Immature natural killer cell (primary cell): Measurements from ENCODE around the gene SCNN1A. TPM values are rescaled to one million over a fixed set of nuclear protein-coding genes. Genes with fewer than 3 reads are reported as not detected.
A peak's percentile ranks its signal among the peaks of the same experiment; 100 is the strongest.

Experiments used
- DNase-seq, 3 donors: peaks; one replicate each; pipeline ENCODE4 v3.0.0; 2022; ENCODE audit warnings: mixed read lengths in 1 of 3
- H3K27ac Mint-ChIP-seq, 6 donors: one replicate each; pipeline ENCODE4 v1.8.0; 2020; ENCODE audit warnings: mixed read lengths in 6 of 6, mild to moderate bottlenecking in 5 of 6, inconsistent platforms in 4 of 6, moderate library complexity in 3 of 6
- H3K27me3 Mint-ChIP-seq, 3 donors: one replicate each; pipeline ENCODE4 v1.8.0; 2020 to 2021; ENCODE audit warnings: low read depth in 3 of 3, mild to moderate bottlenecking in 3 of 3, mixed read lengths in 3 of 3, moderate library complexity in 3 of 3, inconsistent platforms in 1 of 3
- H3K36me3 Mint-ChIP-seq, 3 donors: one replicate each; pipeline ENCODE4 v1.8.0; 2020; ENCODE audit warnings: mixed read lengths in 3 of 3, inconsistent platforms in 2 of 3, mild to moderate bottlenecking in 2 of 3
- H3K4me1 Mint-ChIP-seq, 2 donors: one replicate each; pipeline ENCODE4 v1.8.0; 2020; ENCODE audit warnings: inconsistent platforms in 2 of 2, mild to moderate bottlenecking in 2 of 2, mixed read lengths in 2 of 2, moderate library complexity in 1 of 2
- H3K4me3 Mint-ChIP-seq, 5 donors: one replicate each; pipeline ENCODE4 v1.8.0; 2020; ENCODE audit warnings: mild to moderate bottlenecking in 5 of 5, mixed read lengths in 5 of 5, inconsistent platforms in 3 of 5, moderate library complexity in 3 of 5
- H3K9me3 Mint-ChIP-seq, 6 donors: one replicate each; pipeline ENCODE4 v1.8.0; 2020; ENCODE audit warnings: mild to moderate bottlenecking in 6 of 6, mixed read lengths in 6 of 6, inconsistent platforms in 4 of 6, moderate library complexity in 3 of 6
- polyA plus RNA-seq, 3 donors: library from polyadenylated mRNA; unstranded; fragments of 300-500 nt; fragmentation: Illumina TruSeq; gene quantifications; one replicate each; pipeline ENCODE4 v1.2.3, GENCODE V29; 2021

The SCNN1A gene
- polyA plus RNA-seq = under 1 TPM in 2 of 3 donors, not detected in 1; 0.10 to 0.64 TPM

DNA sequence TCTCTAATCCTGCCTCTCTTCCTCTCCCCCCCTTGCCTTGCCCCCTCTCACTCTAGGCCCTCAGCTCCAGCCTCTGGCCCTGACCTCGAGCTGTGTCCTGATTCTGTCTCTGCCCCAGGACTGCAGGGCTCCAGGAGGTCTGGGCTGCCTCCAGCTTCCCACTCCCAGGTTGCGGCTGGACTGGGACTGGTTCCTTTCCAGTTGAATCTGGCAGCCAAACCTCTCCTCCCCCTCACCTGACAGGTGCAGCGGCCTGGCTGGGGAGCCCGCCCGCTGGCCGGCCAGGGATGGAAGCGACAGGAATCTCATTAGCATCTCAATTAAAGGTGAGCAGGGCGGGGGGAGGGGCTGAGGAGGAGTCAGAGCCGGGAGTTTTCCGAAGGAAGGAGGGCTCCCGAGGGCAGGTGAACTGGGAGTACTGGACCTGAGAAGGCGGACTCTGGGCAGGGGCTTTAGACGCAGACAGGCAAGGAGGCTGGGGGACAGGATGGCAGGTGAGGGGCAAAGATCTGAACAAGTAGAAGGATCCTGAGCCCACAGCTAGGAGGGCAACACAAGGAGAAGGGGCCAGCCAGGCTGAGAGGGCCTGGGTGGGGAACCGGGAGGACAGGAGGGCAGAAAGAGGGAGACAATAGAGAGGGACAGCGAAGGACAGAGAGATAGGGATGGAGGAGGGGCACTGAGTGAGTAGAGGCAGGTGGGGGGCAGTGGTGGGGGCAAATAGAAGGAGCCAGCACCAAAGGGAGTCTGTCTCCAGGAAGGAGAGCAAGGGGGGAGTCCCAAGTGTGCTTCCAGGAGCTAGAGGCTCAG, at the start of gene SCNN1A:
SCNN1A (minus strand) TSS at position 295 of the 810 bp plus-strand sequence. CDS start 780 bp downstream, outside the sequence.
- no peak for DNase-seq
- H3K27me3 Mint-ChIP-seq = peaks cover 0 to 4% (median 0%) of the 10 kb centered on the region in 3 donors
- H3K4me3 Mint-ChIP-seq = peak within 1 kb of the TSS in 4 of 5 donors; percentile 38 to 71 (median 56)
- no peaks in the 10 kb centered on the region for H3K36me3 Mint-ChIP-seq
- H3K4me1 Mint-ChIP-seq = peaks cover 23 to 40% of the 10 kb centered on the region in 2 donors
- H3K27ac Mint-ChIP-seq = peak within 1 kb of the TSS; percentile 17 to 85 (median 40)
- no peaks in the 10 kb centered on the region for H3K9me3 Mint-ChIP-seq

DNA sequence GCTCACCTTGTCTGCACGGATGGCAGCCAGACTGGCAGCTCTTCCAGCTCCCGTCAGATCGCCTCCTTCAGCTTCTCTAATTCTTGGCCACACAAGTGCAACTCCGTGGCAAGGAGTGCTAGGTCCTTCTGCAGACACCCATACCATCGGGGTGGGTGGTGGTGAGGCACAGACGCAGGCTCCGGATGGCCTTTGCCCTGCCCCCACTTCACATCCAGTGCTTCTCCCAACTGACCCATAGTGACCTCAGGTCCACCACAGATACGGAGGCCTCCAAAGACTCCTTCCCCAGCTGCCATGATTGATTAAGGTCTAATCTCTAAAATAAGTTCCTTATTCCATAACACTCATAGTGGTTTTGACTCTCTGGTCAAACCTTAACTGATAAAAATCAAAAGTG, 49.5 kb upstream of the SCNN1A start:
- Mint-ChIP-seq H3K36me3 (no peaks in the 10 kb centered on the region), H3K4me3 (no peak overlapping the region), H3K27me3 (peaks cover 2 to 5% (median 3%) of the 10 kb centered on the region in 3 donors), H3K9me3 (no peaks in the 10 kb centered on the region), H3K27ac (no peak overlapping the region), H3K4me1 (peaks cover 23 to 24% of the 10 kb centered on the region in 2 donors)
- no peak for DNase-seq

DNA sequence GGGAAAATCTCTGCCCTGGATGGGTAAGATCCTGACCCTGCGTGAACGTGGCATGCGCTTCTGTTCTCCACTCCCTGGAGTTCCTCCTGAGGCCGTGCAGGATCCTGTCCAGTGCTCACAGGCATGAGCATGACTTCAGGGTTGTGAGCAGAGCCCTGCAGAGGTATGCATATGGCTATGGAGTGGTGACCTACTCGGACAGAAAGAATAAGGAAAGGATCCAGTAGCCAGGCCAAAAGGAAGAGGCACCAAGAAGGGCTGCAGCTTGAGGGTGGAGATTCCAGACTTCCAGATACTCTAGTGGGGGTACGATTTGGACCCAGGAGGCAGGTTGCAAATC, 48.6 kb upstream of the SCNN1A start:
- H3K27me3 Mint-ChIP-seq = peaks cover 2 to 5% (median 3%) of the 10 kb centered on the region in 3 donors
- H3K4me3 Mint-ChIP-seq = no peak overlapping the region

DNA sequence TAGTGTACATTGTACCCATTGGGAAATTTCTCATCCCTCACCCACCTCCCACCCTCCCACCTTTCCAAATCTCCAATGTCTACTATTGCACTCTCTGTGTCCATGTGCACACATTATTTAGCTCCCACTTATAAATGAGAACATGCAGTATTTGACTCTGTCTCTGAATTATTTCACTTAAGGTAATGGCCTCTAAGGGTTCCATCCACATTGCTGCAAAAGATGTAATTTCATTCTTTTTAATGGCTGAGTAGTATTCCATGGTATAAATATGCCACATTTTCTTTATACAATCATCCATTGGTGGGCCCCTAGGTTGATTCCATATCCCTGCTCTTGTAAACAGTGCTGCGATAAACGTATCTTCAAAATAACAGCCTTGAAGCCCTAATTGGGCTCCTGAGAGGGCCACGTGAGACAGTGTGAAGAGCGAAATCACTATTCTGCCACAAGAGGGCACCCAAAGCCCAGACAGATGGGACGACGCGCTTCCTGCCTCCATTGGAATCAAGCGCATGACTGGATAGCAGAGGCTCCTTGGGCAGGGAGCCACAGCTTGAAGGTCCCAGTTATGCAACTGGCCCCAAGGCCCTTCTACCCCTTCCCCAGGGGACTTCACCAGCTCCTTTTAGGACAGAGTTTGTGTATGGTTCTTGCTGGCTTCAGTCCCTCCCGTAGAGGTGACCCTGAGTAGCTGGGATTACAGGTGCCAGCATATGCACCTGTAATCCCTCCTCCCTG, 48.1 kb upstream of the SCNN1A start:
- peak overlapping the region in 5 of 6 donors; percentile 18 to 65 (median 41) for H3K27ac Mint-ChIP-seq
- DNase-seq = peak; percentile 79 to 85 (median 83)
- H3K27me3 Mint-ChIP-seq = peaks cover 2 to 5% (median 3%) of the 10 kb centered on the region in 3 donors
- peak overlapping the region in 2 of 5 donors; percentile 9 to 51 for H3K4me3 Mint-ChIP-seq
- H3K4me1 Mint-ChIP-seq = peaks cover 23 to 24% of the 10 kb centered on the region in 2 donors
- H3K36me3 Mint-ChIP-seq = no peaks in the 10 kb centered on the region
- H3K9me3 Mint-ChIP-seq = no peaks in the 10 kb centered on the region

More for the DNA sequence above, 48.6 kb upstream of the SCNN1A start:
- Mint-ChIP-seq H3K4me1 (peaks cover 23 to 24% of the 10 kb centered on the region in 2 donors), H3K27ac (peak overlapping the region in 2 of 6 donors; percentile 32 to 53), H3K9me3 (no peaks in the 10 kb centered on the region), H3K36me3 (no peaks in the 10 kb centered on the region)
- no peak for DNase-seq

DNA sequence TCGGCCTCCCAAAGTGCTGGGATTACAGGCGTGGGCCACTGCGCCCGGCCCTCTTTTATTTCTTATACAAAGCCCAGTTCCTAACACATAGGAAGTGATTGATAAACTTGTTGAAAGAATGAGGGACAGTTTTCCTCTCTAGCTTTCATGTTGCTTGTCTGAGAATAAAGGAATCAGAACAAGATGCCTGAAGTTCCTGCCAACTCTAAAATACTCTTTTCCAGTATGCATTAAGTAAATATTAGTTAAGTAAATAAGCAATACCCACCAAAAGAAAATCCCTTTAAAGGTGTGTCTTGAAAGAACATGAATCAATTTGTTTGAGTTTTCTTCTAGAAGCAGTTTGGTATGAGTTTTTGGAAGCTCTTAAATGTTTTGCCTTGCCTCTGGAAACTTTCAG, 45.0 kb upstream of the SCNN1A start:
- Mint-ChIP-seq H3K27ac (no peak overlapping the region), H3K36me3 (no peaks in the 10 kb centered on the region), H3K9me3 (no peaks in the 10 kb centered on the region), H3K4me1 (peaks cover 9 to 10% of the 10 kb centered on the region in 2 donors), H3K27me3 (peaks cover 0 to 8% (median 5%) of the 10 kb centered on the region in 3 donors), H3K4me3 (no peak overlapping the region)
- no peak for DNase-seq

DNA sequence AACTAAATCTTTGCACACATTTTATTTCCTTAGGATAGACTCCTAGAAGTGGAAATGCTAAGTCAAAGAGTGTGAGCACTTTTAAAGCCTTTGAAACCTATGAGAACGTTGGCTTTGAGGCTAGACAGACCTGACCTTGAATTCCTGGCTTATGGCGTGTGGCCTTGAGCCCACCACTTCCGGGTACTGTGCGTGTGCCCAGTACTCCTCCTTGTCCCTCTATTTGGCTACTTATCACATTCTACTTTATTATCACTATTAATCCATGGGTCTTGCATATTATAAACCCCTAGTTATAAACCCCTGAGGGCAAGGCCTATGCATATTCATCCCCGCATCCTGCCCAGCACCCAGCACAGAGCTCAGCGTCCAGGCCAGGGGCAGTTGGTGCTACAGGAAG, 43.4 kb upstream of the SCNN1A start:
- H3K36me3 Mint-ChIP-seq = no peaks in the 10 kb centered on the region
- H3K4me1 Mint-ChIP-seq = peaks cover 7 to 10% of the 10 kb centered on the region in 2 donors
- H3K27me3 Mint-ChIP-seq = peaks cover 0 to 8% (median 5%) of the 10 kb centered on the region in 3 donors
- peak overlapping the region in 2 of 6 donors; percentile 9 to 19 for H3K27ac Mint-ChIP-seq
- no peaks in the 10 kb centered on the region for H3K9me3 Mint-ChIP-seq
- DNase-seq = no peak
- no peak overlapping the region for H3K4me3 Mint-ChIP-seq

DNA sequence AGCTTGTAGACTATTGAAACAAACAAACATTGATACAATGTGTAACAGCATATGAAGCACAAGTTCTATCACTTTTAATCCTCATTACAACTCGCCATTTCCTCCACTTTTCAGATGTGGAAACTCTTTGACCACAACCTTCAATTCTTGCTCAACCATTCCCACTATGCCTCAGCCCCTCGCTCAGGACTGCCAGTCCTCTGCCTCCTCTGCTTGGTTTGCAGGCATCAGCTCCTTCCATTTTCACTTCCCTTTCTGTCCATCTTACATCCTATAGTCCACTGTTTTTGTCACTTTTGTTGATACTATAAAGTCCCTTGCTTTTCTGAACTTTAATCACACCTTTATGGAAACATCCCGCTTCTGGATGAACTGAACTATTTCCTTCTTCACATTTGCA, 41.2 kb upstream of the SCNN1A start:
- Mint-ChIP-seq H3K9me3 (no peaks in the 10 kb centered on the region), H3K27ac (peak overlapping the region in 1 of 6 donors; percentile 11), H3K27me3 (peaks cover 0 to 8% (median 1%) of the 10 kb centered on the region in 3 donors), H3K4me1 (peaks cover 0 to 3% of the 10 kb centered on the region in 2 donors), H3K36me3 (no peaks in the 10 kb centered on the region), H3K4me3 (no peak overlapping the region)
- DNase-seq = no peak

DNA sequence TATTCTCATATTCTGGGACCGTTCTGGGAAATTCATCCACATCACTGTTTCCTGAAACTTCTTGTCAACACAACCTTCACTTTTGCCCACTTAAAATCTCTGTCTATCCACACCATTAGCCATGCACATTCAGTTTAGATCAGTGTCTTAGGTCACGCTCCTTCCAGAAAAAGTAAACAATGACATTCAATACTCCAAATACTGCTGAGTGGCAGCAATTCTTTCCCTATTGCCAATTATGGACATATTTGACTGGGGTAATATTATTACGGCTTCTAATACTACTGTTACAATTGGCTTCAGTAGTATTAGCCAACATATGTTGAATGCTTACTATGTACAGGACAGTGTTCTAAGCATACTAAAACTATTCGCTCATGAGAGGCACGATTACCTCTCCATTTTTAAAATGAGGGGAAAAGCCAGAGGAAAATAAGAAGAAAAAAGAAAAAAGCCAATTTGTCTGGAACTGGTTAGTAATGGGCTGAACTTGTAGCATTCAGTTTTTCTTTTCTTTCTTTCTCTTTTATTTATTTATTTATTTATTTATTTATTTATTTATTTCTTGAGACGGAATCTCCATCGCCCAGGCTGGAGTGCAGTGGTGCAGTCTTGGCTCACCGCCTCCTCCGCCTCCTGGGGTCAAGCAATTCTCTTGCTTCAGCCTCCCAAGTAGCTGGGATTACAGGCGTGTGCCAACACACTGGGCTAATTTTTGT, 32.0 kb upstream of the SCNN1A start:
- no peak overlapping the region for H3K27ac Mint-ChIP-seq
- DNase-seq = no peak
- no peak overlapping the region for H3K4me3 Mint-ChIP-seq
- H3K4me1 Mint-ChIP-seq = no peaks in the 10 kb centered on the region
- no peaks in the 10 kb centered on the region for H3K9me3 Mint-ChIP-seq
- H3K36me3 Mint-ChIP-seq = no peaks in the 10 kb centered on the region
- peaks cover 0 to 3% (median 0%) of the 10 kb centered on the region in 3 donors for H3K27me3 Mint-ChIP-seq

DNA sequence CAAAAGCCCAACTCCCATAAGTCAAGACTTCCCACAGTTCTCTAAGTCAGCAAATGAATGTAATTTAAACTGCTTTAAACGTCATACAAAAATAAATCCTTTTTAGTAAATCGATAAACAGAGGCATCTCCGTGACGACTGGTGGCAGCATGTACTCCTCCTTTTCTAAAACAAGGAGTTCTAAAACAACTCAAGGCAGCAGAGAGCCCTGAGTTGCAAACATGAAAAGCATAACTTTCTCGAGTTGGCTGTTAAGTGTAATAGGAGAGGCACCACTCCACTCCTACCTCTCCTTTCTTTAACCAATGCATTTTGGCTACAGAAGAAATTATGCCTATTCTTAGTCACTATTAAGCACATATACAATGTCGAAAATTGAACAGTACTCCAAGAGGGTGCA, 30.6 kb upstream of the SCNN1A start:
- no peak overlapping the region for H3K27ac Mint-ChIP-seq
- no peak for DNase-seq
- H3K36me3 Mint-ChIP-seq = no peaks in the 10 kb centered on the region
- H3K4me3 Mint-ChIP-seq = no peak overlapping the region
- no peaks in the 10 kb centered on the region for H3K4me1 Mint-ChIP-seq
- peaks cover 0 to 5% (median 0%) of the 10 kb centered on the region in 3 donors for H3K27me3 Mint-ChIP-seq
- no peaks in the 10 kb centered on the region for H3K9me3 Mint-ChIP-seq

DNA sequence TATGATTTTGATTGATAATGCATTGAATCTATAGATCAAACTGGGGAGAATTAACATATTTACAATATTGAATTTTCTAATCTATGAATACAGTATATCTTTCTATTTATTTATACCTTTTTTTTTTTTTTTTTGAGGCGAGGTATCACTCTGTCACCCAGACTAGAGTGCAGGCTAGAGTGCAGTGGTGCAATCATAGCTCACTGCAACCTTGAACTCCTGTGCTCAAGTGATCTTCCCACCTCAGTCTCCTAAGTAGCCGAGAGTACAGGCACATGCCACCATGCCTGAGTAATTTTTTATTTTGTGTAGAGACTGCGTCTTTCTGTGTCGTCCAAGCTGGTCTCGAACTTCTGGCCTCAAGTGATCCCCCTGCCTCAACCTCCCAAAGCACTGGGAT, 29.0 kb upstream of the SCNN1A start:
- H3K27ac Mint-ChIP-seq = no peak overlapping the region
- no peaks in the 10 kb centered on the region for H3K36me3 Mint-ChIP-seq
- peaks cover 0 to 5% (median 0%) of the 10 kb centered on the region in 3 donors for H3K27me3 Mint-ChIP-seq
- H3K4me1 Mint-ChIP-seq = no peaks in the 10 kb centered on the region
- DNase-seq = no peak
- H3K4me3 Mint-ChIP-seq = no peak overlapping the region
- no peaks in the 10 kb centered on the region for H3K9me3 Mint-ChIP-seq

DNA sequence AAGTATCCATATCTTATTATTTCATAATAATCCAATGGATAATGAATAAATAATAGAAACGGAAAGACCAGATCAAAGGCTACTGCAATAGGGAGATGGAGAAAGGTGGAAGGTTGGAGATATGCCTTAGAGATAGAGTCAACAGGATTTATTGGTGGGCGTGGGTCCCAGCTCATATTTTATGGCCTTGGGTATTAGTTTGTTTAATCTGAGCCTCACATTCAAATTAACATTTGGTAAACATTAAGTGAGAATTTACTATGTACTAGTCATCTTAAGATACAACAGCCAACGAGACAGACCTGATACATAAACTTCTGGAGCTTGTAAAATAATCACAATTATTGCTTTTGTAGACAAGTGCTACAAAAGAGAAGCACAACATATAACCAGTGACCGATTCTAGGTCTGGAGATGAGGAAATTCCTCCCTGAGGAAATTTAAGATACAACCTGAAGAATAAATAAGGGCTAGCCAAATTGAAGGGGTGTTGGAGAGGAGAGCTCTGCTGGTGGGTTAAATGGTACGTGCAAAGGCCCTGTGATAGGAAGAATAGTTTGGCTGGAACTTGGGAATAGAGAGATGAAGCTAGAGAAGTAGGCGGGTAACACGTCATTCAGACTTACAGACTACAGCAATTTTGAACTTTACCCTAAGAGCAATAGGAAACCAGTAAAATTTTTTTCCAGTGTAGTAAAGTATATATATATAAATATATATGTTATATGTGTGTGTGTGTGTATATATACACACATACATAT, 24.7 kb upstream of the SCNN1A start:
- H3K27me3 Mint-ChIP-seq = peaks cover 0 to 2% (median 2%) of the 10 kb centered on the region in 3 donors
- no peak for DNase-seq
- no peaks in the 10 kb centered on the region for H3K36me3 Mint-ChIP-seq
- no peak overlapping the region for H3K27ac Mint-ChIP-seq
- H3K4me1 Mint-ChIP-seq = no peaks in the 10 kb centered on the region
- H3K9me3 Mint-ChIP-seq = no peaks in the 10 kb centered on the region
- no peak overlapping the region for H3K4me3 Mint-ChIP-seq

DNA sequence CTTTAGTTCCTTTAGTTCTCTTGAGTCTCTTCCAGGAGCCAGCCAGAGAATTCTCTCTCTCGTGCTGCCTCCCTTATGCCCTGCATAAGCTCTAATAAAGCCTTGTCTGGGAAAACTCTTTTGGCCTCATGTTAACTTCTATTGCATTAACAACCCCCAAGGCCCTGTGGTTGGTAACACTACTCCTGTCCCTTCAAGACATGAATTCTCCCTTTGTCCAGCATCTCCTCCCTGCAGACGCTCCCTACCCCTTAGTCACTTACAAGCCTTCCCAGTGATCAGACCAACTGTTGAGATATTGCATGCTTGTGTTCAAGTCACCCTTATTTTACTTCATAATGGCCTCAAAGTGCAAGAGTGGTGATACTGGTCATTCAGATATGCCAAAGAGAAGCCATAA, 20.7 kb upstream of the SCNN1A start:
- H3K9me3 Mint-ChIP-seq = no peaks in the 10 kb centered on the region
- H3K36me3 Mint-ChIP-seq = no peaks in the 10 kb centered on the region
- no peak overlapping the region for H3K27ac Mint-ChIP-seq
- no peak for DNase-seq
- no peaks in the 10 kb centered on the region for H3K4me1 Mint-ChIP-seq
- H3K27me3 Mint-ChIP-seq = peaks cover 0 to 2% (median 0%) of the 10 kb centered on the region in 3 donors
- no peak overlapping the region for H3K4me3 Mint-ChIP-seq

DNA sequence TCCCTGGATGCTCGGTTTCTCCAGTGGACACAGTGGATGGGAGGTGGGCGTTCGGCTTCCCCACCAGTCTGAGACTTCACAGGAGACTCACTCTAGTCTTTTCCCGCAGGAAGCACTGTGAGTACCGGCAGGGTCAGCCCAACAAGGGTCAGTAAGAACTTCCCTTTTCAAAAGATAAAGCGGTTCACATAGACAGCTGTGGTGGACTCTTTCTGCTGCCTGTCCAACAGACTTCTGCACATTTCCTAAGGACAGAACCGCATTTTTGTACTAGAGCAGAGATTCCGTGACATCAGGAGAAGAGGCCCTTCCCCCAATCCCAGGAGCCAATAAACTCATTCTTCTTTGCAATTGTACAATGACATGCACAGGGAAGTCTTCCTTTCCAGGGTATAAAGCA, 19.0 kb upstream of the SCNN1A start:
- no peaks in the 10 kb centered on the region for H3K36me3 Mint-ChIP-seq

More for the DNA sequence above, 19.0 kb upstream of the SCNN1A start:
- no peak for DNase-seq
- H3K4me3 Mint-ChIP-seq = no peak overlapping the region
- H3K27ac Mint-ChIP-seq = no peak overlapping the region
- no peaks in the 10 kb centered on the region for H3K4me1 Mint-ChIP-seq
- H3K9me3 Mint-ChIP-seq = no peaks in the 10 kb centered on the region
- H3K27me3 Mint-ChIP-seq = peaks cover 0 to 2% (median 2%) of the 10 kb centered on the region in 3 donors
